Superior temporal gyrus (tissue), 1 donor: ENCODE data around the gene CNDP1.

ENCODE experiments used
- DNase-seq: peaks from one replicate; pipeline ENCODE4 v3.0.0-alpha.2; 2016; ENCODE audit errors: extremely low spot score

CNDP1 gene

GRCh38 chr18:74579496-74580065, 45.3 kb downstream of the CNDP1 start:
- DNase-seq, result no peak

- no peak for DNase-seq
These were observed 48.3 kb downstream of the CNDP1 start for GRCh38 chr18:74582642-74583041.

GRCh38 chr18:74587441-74587840, 53.1 kb downstream of the CNDP1 start:
- DNase-seq, result no peak

GRCh38 chr18:74589021-74589420, 54.7 kb downstream of the CNDP1 start:
- DNase-seq, result no peak

- no peak for DNase-seq
These were observed 55.5 kb downstream of the CNDP1 start for GRCh38 chr18:74589811-74590210.

- peak; percentile 42 for DNase-seq
These were observed 56.4 kb downstream of the CNDP1 start for GRCh38 chr18:74590671-74591070.

GRCh38 chr18:74595431-74595830, 61.1 kb downstream of the CNDP1 start:
- no peak for DNase-seq

GRCh38 chr18:74597034-74597661, 62.8 kb downstream of the CNDP1 start:
- DNase-seq, result no peak

- DNase-seq, result peak; percentile 93
These were observed 63.5 kb downstream of the CNDP1 start, which contains the start of gene ZNF407 for GRCh38 chr18:74597662-74598349. Gene ZNF407, plus strand, starts transcription at chr18:74597870. Its CDS starts 33,150 bp downstream, at chr18:74631020.

GRCh38 chr18:74598350-74599001, 64.2 kb downstream of the CNDP1 start:
- peak; percentile 20 for DNase-seq

GRCh38 chr18:74604361-74604760, 70.1 kb downstream of the CNDP1 start:
- no peak for DNase-seq

GRCh38 chr18:74604774-74605173, 70.5 kb downstream of the CNDP1 start:
- DNase-seq, result no peak

- DNase-seq, result no peak
These were observed 74.4 kb downstream of the CNDP1 start for GRCh38 chr18:74608681-74609080.

- DNase-seq, result no peak
These were observed 75.2 kb downstream of the CNDP1 start for GRCh38 chr18:74609535-74609934.

- no peak for DNase-seq
These were observed 75.8 kb downstream of the CNDP1 start for GRCh38 chr18:74610051-74610615.

- no peak for DNase-seq
These were observed 76.6 kb downstream of the CNDP1 start for GRCh38 chr18:74610860-74611259.

- DNase-seq, result peak; percentile 35
These were observed 77.5 kb downstream of the CNDP1 start for GRCh38 chr18:74611765-74612164.

GRCh38 chr18:74613381-74613780, 79.1 kb downstream of the CNDP1 start:
- DNase-seq, result no peak

GRCh38 chr18:74616494-74616893, 82.2 kb downstream of the CNDP1 start:
- no peak for DNase-seq

- no peak for DNase-seq
These were observed 83.2 kb downstream of the CNDP1 start for GRCh38 chr18:74617486-74617885.

GRCh38 chr18:74622072-74622471, 87.8 kb downstream of the CNDP1 start:
- DNase-seq, result no peak
